ENCODE data around the gene LRRC75A. TPM values are rescaled to one million over a fixed set of nuclear protein-coding genes. Genes with fewer than 3 reads are reported as not detected.

The LRRC75A gene
- total and polyA plus RNA-seq, 2 donors (not counting 1 experiment from before 2014, with no cell fraction given): 2.0 to 3.4 TPM

DNA sequence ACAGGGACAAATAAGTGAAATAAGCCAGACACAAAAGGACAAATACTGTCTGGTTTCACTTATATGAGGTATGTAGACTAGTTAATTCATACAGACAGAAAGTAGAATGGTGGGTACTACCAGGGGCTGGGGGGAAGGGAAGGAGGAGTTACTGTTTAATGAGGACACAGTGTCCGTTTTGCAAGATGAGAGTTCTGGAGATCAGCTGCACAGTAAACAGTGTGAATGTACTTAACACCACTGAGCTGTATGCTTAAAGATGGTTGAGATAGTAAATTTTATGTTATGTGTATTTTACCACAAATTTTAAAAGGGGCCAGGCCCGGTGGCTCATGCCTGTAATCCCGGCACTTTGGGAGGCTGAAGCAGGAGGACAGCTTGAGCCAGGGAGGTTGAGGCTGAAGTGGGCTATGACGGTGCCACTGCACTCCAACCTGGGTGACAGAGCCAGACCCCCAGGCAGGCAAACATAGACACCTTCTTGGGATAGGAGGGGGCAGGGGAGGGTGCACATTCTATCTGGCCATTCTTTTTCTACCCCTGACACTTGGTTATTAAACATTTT lies 23.5 kb downstream of the LRRC75A start:
- intact Hi-C loops (cut with micrococcal nuclease): no loop called here
- 89% methylated on average over 3 of the region's 4 CpGs for WGBS (ENCODE audit: insufficient coverage)
- no peaks in the 10 kb centered on the region for H3K9me3 Mint-ChIP-seq (ENCODE audit: insufficient read depth)
- H3K27ac Mint-ChIP-seq: no peak overlapping the region
- no peaks in the 10 kb centered on the region for H3K4me1 Mint-ChIP-seq
- Histone ChIP-seq H3K27ac (ENCODE audit: low read length in 2 of 2) (no peak overlapping the region), H3K27me3 (replicated peaks in 1 of 4; ENCODE audit: control extremely low read depth in 1 of 4, control insufficient read depth in 3 of 4, insufficient read depth in 4 of 4, low read length in 3 of 4) (no peaks in the 10 kb centered on the region), H3K79me2 (ENCODE audit: control insufficient read depth, insufficient read depth, low read length) (no peaks in the 10 kb centered on the region), H3K9me3 (ENCODE audit: control extremely low read depth in 1 of 3, control insufficient read depth in 2 of 3, insufficient read depth in 1 of 3, low read length in 2 of 3) (no peaks in the 10 kb centered on the region), H3K4me3 (ENCODE audit: control extremely low read depth in 1 of 5, extremely low read depth in 1 of 5, insufficient read depth in 1 of 5, low read depth in 2 of 5, low read length in 4 of 5) (no peak overlapping the region), H3K4me2 (replicated peaks; ENCODE audit: low read depth, low read length, poor library complexity, severe bottlenecking) (no peak overlapping the region), H3K36me3 (replicated peaks in 1 of 2; ENCODE audit: control extremely low read depth in 1 of 2, control insufficient read depth in 1 of 2, extremely low read depth in 1 of 2, insufficient read depth in 2 of 2, low read length in 1 of 2) (no peaks in the 10 kb centered on the region), H4K20me1 (ENCODE audit: control insufficient read depth, insufficient read depth, low read length, poor library complexity, severe bottlenecking) (no peaks in the 10 kb centered on the region), H3K4me1 (ENCODE audit: control insufficient read depth in 2 of 2, insufficient read depth in 2 of 2, low read length in 2 of 2) (no peaks in the 10 kb centered on the region), H2AFZ (ENCODE audit: insufficient read depth, low read depth, low read length, poor library complexity, severe bottlenecking) (no peak overlapping the region), H3K9ac (ENCODE audit: low read length) (no peak overlapping the region)
- ATAC-seq (ENCODE audit: low read depth) (no peak), DNase-seq (no peak)
- no peaks in the 10 kb centered on the region for H3K27me3 Mint-ChIP-seq
- CTCF ChIA-PET: no interaction called here
- H3K4me3 Mint-ChIP-seq: no peak overlapping the region
- POLR2A ChIA-PET: no interaction called here
- TF ChIP-seq EZH2 (IDR thresholded peaks at IDR 0.05; ENCODE audit: borderline replicate concordance, insufficient read depth, low read depth, low read length, poor library complexity, severe bottlenecking): no peak
- TF ChIP-seq, protein P1, sequence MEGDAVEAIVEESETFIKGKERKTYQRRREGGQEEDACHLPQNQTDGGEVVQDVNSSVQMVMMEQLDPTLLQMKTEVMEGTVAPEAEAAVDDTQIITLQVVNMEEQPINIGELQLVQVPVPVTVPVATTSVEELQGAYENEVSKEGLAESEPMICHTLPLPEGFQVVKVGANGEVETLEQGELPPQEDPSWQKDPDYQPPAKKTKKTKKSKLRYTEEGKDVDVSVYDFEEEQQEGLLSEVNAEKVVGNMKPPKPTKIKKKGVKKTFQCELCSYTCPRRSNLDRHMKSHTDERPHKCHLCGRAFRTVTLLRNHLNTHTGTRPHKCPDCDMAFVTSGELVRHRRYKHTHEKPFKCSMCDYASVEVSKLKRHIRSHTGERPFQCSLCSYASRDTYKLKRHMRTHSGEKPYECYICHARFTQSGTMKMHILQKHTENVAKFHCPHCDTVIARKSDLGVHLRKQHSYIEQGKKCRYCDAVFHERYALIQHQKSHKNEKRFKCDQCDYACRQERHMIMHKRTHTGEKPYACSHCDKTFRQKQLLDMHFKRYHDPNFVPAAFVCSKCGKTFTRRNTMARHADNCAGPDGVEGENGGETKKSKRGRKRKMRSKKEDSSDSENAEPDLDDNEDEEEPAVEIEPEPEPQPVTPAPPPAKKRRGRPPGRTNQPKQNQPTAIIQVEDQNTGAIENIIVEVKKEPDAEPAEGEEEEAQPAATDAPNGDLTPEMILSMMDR (IDR thresholded peaks at IDR 0.05): no peak

DNA sequence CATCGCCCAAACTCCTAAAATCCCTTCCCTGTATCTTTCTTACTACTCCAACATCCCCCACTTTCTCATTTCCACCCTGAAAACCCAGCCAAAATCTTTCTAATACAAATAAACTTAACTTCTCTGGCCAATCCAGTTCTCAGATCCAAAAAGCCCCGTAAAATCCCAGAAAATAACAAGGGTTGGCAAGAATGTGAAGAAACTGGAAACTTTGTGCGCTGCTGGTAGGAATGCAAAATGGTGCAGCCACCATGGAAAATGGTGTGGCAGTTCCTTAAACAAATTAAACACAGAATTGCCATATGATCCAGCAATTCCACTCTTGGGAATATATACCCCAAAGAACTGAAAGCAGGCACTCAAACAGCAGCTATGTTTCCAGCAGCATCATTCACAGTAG lies 24.1 kb downstream of the LRRC75A start:
- 88% methylated on average over 1 of the region's 3 CpGs for WGBS (ENCODE audit: insufficient coverage)
- H3K27me3 ChIP-seq (replicated peaks in 1 of 4; ENCODE audit: control extremely low read depth in 1 of 4, control insufficient read depth in 3 of 4, insufficient read depth in 4 of 4, low read length in 3 of 4): no peaks in the 10 kb centered on the region
- ATAC-seq (ENCODE audit: low read depth) (no peak), DNase-seq (no peak)
- H3K9me3 Mint-ChIP-seq (ENCODE audit: insufficient read depth): no peaks in the 10 kb centered on the region
- H3K9me3 ChIP-seq (ENCODE audit: control extremely low read depth in 1 of 3, control insufficient read depth in 2 of 3, insufficient read depth in 1 of 3, low read length in 2 of 3): no peaks in the 10 kb centered on the region
- ChIA-PET POLR2A (no interaction called here), CTCF (no interaction called here)
- no peaks in the 10 kb centered on the region for H3K79me2 ChIP-seq (ENCODE audit: control insufficient read depth, insufficient read depth, low read length)
- H3K27ac Mint-ChIP-seq: no peak overlapping the region
- H3K4me1 ChIP-seq (ENCODE audit: control insufficient read depth in 2 of 2, insufficient read depth in 2 of 2, low read length in 2 of 2): no peaks in the 10 kb centered on the region
- no peaks in the 10 kb centered on the region for H3K4me1 Mint-ChIP-seq
- H3K27me3 Mint-ChIP-seq: no peaks in the 10 kb centered on the region
- no peaks in the 10 kb centered on the region for H3K36me3 ChIP-seq (replicated peaks in 1 of 2; ENCODE audit: control extremely low read depth in 1 of 2, control insufficient read depth in 1 of 2, extremely low read depth in 1 of 2, insufficient read depth in 2 of 2, low read length in 1 of 2)
- no peak overlapping the region for H3K27ac ChIP-seq (ENCODE audit: low read length in 2 of 2)
- TF ChIP-seq, protein P1 (IDR thresholded peaks at IDR 0.05): no peak
- TF ChIP-seq EZH2 (IDR thresholded peaks at IDR 0.05; ENCODE audit: borderline replicate concordance, insufficient read depth, low read depth, low read length, poor library complexity, severe bottlenecking): no peak
- intact Hi-C loops (cut with micrococcal nuclease): no loop called here
- H3K9ac ChIP-seq (ENCODE audit: low read length): no peak overlapping the region
- no peak overlapping the region for H3K4me3 ChIP-seq (ENCODE audit: control extremely low read depth in 1 of 5, extremely low read depth in 1 of 5, insufficient read depth in 1 of 5, low read depth in 2 of 5, low read length in 4 of 5)
- no peak overlapping the region for H2AFZ ChIP-seq (ENCODE audit: insufficient read depth, low read depth, low read length, poor library complexity, severe bottlenecking)
- H4K20me1 ChIP-seq (ENCODE audit: control insufficient read depth, insufficient read depth, low read length, poor library complexity, severe bottlenecking): no peaks in the 10 kb centered on the region
- no peak overlapping the region for H3K4me3 Mint-ChIP-seq
- H3K4me2 ChIP-seq (replicated peaks; ENCODE audit: low read depth, low read length, poor library complexity, severe bottlenecking): no peak overlapping the region

Data from B cell (primary cell).